Immature natural killer cell (primary cell): Measurements from ENCODE around the gene ZMYM4. TPM values are rescaled to one million over a fixed set of nuclear protein-coding genes. Genes with fewer than 3 reads are reported as not detected.
"Not testable (repeated sequence)": the region's sequence is repeated elsewhere in the genome, so short reads cannot be mapped to it uniquely, and the experiment has no call there.

Experiments used
- DNase-seq, 3 donors: peaks; one replicate each; pipeline ENCODE4 v3.0.0; 2022; ENCODE audit warnings: mixed read lengths in 1 of 3
- H3K27ac Mint-ChIP-seq, 6 donors: one replicate each; pipeline ENCODE4 v1.8.0; 2020; ENCODE audit warnings: mixed read lengths in 6 of 6, mild to moderate bottlenecking in 5 of 6, inconsistent platforms in 4 of 6, moderate library complexity in 3 of 6
- H3K27me3 Mint-ChIP-seq, 3 donors: one replicate each; pipeline ENCODE4 v1.8.0; 2020 to 2021; ENCODE audit warnings: low read depth in 3 of 3, mild to moderate bottlenecking in 3 of 3, mixed read lengths in 3 of 3, moderate library complexity in 3 of 3, inconsistent platforms in 1 of 3
- H3K36me3 Mint-ChIP-seq, 3 donors: one replicate each; pipeline ENCODE4 v1.8.0; 2020; ENCODE audit warnings: mixed read lengths in 3 of 3, inconsistent platforms in 2 of 3, mild to moderate bottlenecking in 2 of 3
- H3K4me1 Mint-ChIP-seq, 2 donors: one replicate each; pipeline ENCODE4 v1.8.0; 2020; ENCODE audit warnings: inconsistent platforms in 2 of 2, mild to moderate bottlenecking in 2 of 2, mixed read lengths in 2 of 2, moderate library complexity in 1 of 2
- H3K4me3 Mint-ChIP-seq, 5 donors: one replicate each; pipeline ENCODE4 v1.8.0; 2020; ENCODE audit warnings: mild to moderate bottlenecking in 5 of 5, mixed read lengths in 5 of 5, inconsistent platforms in 3 of 5, moderate library complexity in 3 of 5
- H3K9me3 Mint-ChIP-seq, 6 donors: one replicate each; pipeline ENCODE4 v1.8.0; 2020; ENCODE audit warnings: mild to moderate bottlenecking in 6 of 6, mixed read lengths in 6 of 6, inconsistent platforms in 4 of 6, moderate library complexity in 3 of 6
- polyA plus RNA-seq, 3 donors: library from polyadenylated mRNA; unstranded; fragments of 300-500 nt; fragmentation: Illumina TruSeq; gene quantifications; one replicate each; pipeline ENCODE4 v1.2.3, GENCODE V29; 2021

ZMYM4 gene
- polyA plus RNA-seq, 3 donors from 2014 or later, result 18.3 to 38.6 (median 30.6) TPM

DNA sequence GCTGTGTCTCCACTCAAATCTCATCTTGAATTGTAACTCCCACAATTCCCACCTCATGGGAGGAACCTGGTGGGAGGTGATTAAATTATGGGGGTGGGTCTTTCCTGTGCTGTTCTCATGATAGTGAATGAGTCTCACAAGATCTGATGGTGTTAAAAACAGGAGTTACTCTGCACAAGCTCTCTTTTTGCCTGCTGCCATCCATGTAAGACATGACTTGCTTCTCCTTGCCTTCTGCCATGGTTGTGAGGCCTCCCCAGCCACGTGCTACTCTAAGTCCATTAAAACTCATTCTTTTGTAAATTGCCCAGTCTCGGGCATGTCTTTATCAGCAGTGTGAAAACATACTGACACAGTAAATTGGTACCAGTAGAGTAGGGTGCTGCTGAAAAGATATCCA lies 195.2 kb downstream of the ZMYM4 start:
- not testable (repeated sequence) for H3K9me3 Mint-ChIP-seq, H3K4me1 Mint-ChIP-seq, H3K27me3 Mint-ChIP-seq, H3K4me3 Mint-ChIP-seq, DNase-seq
- Mint-ChIP-seq H3K36me3 (peaks cover 55 to 79% (median 61%) of the 10 kb centered on the region in 3 donors), H3K27ac (peak overlapping the region in 1 of 6 donors; percentile 44)

DNA sequence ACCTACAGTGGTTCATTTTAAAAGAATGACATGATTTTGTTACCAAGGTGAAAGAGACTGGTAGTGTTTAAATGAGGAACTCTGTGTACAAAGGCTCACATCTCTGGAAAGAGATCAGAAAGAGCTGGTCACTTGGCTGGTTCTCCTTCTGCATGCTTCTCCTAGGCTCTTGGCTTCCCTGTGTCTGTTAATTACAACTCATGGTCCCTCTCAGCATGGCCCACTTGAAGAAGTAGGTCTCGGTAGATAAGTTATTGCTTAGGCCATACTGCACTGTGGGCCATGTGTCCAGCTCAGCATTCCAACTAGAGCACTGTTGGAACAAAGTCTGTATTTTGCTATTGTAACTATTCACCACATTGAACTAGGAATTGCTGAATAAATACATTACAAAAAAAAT lies 197.6 kb downstream of the ZMYM4 start:
- Mint-ChIP-seq H3K27me3 (peaks cover 0 to 1% (median 0%) of the 10 kb centered on the region in 3 donors), H3K36me3 (peaks cover 54 to 77% (median 63%) of the 10 kb centered on the region in 3 donors), H3K9me3 (peaks cover 0 to 3% (median 0%) of the 10 kb centered on the region in 6 donors), H3K4me3 (no peak overlapping the region), H3K4me1 (peaks cover 0 to 6% of the 10 kb centered on the region in 2 donors), H3K27ac (peak overlapping the region in 1 of 6 donors; percentile 39)
- DNase-seq, result no peak

DNA sequence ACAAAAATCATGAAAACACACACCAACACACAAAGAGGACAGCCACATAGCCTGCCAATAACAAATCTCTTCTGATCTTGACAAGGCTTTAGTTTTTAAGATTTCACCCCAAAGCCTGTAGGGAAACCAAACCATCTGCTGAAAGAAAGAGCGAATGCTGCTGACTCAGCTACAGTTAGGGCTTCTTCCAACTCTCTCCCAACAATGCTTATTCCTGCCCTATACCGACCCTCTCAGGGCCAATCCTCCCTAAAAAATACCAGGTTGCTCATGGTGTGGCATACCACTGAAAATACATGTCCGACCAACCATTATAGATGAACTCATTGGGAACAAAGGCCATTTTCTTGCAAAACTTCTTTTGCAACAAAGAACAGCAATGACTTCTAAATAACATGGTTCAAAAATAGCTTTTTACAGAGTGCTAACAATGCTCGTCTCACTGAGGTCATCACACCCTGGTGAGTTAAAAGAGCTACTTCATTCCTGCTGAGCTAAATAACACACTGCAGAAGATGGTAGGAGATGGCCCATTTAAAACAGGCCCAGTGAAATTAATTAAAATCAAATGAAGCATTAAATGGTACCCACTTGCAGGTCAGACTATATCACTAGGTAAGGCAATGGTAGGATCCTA lies 202.6 kb downstream of the ZMYM4 start:
- H3K9me3 Mint-ChIP-seq, result no peaks in the 10 kb centered on the region
- peaks cover 0 to 1% (median 0%) of the 10 kb centered on the region in 3 donors for H3K27me3 Mint-ChIP-seq
- peaks cover 0 to 6% of the 10 kb centered on the region in 2 donors for H3K4me1 Mint-ChIP-seq
- H3K36me3 Mint-ChIP-seq, result peaks cover 26 to 42% (median 36%) of the 10 kb centered on the region in 3 donors
- H3K4me3 Mint-ChIP-seq, result no peak overlapping the region
- DNase-seq, result no peak
- H3K27ac Mint-ChIP-seq, result no peak overlapping the region

Other genes with a start within 250 kb of the ZMYM4 start
- 1 to 10 TPM; 5.9 to 8.0 (median 6.2) TPM for gene ZMYM6, start 236.8 kb upstream of the ZMYM4 start, polyA plus RNA-seq
- 10 to 100 TPM in 2 of 3 donors, 1 to 10 TPM in 1; 8.6 to 18.9 (median 10.2) TPM for gene ZMYM1, start 189.3 kb upstream of the ZMYM4 start, polyA plus RNA-seq
- 100 to 1,000 TPM in 1 of 3 donors, 10 to 100 TPM in 2; 35.4 to 155 (median 82.1) TPM for gene SFPQ, start 75.6 kb upstream of the ZMYM4 start, polyA plus RNA-seq